Measurements from ENCODE around the gene GNE. TPM values are rescaled to one million over a fixed set of nuclear protein-coding genes. Genes with fewer than 3 reads are reported as not detected.

Gene GNE
- polyA plus RNA-seq, 3 donors = 4.1 to 5.0 (median 4.5) TPM

DNA sequence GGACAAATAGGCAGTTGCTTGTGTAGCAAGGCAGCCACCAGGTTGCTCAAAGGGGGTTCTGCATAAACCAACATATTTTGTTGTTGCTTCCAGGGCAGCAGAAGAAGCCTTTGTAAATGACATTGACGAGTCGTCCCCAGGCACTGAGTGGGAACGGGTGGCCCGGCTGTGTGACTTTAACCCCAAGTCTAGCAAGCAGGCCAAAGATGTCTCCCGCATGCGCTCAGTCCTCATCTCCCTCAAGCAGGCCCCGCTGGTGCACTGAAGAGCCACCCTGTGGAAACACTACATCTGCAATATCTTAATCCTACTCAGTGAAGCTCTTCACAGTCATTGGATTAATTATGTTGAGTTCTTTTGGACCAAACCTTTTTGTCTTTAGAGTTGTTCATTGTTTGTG lies 46.7 kb downstream of the GNE start:
- H3K4me3 Mint-ChIP-seq = no peak overlapping the region
- H3K27ac Mint-ChIP-seq = peak overlapping the region in 1 of 7 donors; percentile 59
- Histone ChIP-seq H3K79me2 (ENCODE audit: insufficient read depth, low read length) (peaks cover 66% of the 10 kb centered on the region), H3K9ac (ENCODE audit: insufficient read depth, low read length, poor library complexity, severe bottlenecking) (no peak overlapping the region), H3K4me2 (replicated peaks; ENCODE audit: extremely low read depth, low read length, poor library complexity, severe bottlenecking) (no peak overlapping the region), H3K27me3 (ENCODE audit: control insufficient read depth in 2 of 2, insufficient read depth in 2 of 2, low read length in 2 of 2) (no peaks in the 10 kb centered on the region), H2AFZ (ENCODE audit: insufficient read depth, low read depth, low read length, poor library complexity, severe bottlenecking) (no peak overlapping the region), H4K20me1 (ENCODE audit: insufficient read depth, low read length) (peaks cover 97% of the 10 kb centered on the region), H3K4me3 (replicated peaks in 1 of 3; ENCODE audit: low read depth in 2 of 3, low read length in 3 of 3) (no peak overlapping the region), H3K4me1 (ENCODE audit: control insufficient read depth in 1 of 2, insufficient read depth in 2 of 2, low read length in 2 of 2) (no peaks in the 10 kb centered on the region), H3K36me3 (replicated peaks in 1 of 2; ENCODE audit: control insufficient read depth in 1 of 2, insufficient read depth in 2 of 2, low read length in 2 of 2) (peaks cover 71 to 98% of the 10 kb centered on the region in 2 donors), H3K27ac (ENCODE audit: low read depth in 1 of 2, low read length in 2 of 2) (no peak overlapping the region), H3K9me3 (replicated peaks in 1 of 2; ENCODE audit: control insufficient read depth in 1 of 2, insufficient read depth in 1 of 2, low read length in 2 of 2) (no peaks in the 10 kb centered on the region)
- H3K9me3 Mint-ChIP-seq = no peaks in the 10 kb centered on the region
- TF ChIP-seq, protein P1, sequence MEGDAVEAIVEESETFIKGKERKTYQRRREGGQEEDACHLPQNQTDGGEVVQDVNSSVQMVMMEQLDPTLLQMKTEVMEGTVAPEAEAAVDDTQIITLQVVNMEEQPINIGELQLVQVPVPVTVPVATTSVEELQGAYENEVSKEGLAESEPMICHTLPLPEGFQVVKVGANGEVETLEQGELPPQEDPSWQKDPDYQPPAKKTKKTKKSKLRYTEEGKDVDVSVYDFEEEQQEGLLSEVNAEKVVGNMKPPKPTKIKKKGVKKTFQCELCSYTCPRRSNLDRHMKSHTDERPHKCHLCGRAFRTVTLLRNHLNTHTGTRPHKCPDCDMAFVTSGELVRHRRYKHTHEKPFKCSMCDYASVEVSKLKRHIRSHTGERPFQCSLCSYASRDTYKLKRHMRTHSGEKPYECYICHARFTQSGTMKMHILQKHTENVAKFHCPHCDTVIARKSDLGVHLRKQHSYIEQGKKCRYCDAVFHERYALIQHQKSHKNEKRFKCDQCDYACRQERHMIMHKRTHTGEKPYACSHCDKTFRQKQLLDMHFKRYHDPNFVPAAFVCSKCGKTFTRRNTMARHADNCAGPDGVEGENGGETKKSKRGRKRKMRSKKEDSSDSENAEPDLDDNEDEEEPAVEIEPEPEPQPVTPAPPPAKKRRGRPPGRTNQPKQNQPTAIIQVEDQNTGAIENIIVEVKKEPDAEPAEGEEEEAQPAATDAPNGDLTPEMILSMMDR (IDR thresholded peaks at IDR 0.05) = no peak
- intact Hi-C loops (cut with micrococcal nuclease) = no loop called here
- no peak for DNase-seq
- peaks cover 0 to 1% (median 0%) of the 10 kb centered on the region in 3 donors for H3K27me3 Mint-ChIP-seq (ENCODE audit: low read depth in 3 of 3)
- peaks cover 78 to 89% of the 10 kb centered on the region in 2 donors for H3K36me3 Mint-ChIP-seq
- peaks cover 3% of the 10 kb centered on the region for H3K4me1 Mint-ChIP-seq
- 89% methylated on average over 4 of the region's 7 CpGs for WGBS (ENCODE audit: insufficient coverage)

DNA sequence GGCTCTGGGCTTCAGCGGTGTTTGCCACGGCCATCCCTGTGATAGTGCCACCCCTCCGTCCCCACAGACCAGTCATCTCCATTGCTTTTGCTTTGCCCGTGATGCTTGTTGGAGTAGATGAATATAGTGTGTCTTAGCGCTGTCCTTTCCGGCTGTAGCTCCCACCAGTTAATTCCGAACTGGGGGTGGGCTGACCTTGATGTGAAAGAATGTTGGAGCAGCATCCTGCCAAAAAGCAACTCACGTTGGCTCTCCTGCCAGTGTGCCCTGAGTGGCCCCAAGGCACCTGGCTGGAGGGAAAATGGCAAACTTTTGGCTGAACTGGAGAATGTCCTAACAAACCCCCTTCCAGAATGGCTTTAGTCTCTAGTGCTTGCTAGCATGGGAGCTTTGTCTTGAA lies 47.5 kb downstream of the GNE start:
- no peaks in the 10 kb centered on the region for H3K4me1 ChIP-seq (ENCODE audit: control insufficient read depth in 1 of 2, insufficient read depth in 2 of 2, low read length in 2 of 2)
- Mint-ChIP-seq H3K4me1 (peaks cover 1% of the 10 kb centered on the region), H3K36me3 (peaks cover 82 to 89% of the 10 kb centered on the region in 2 donors)

More for the DNA sequence above, 47.5 kb downstream of the GNE start:
- peaks cover 74% of the 10 kb centered on the region for H3K79me2 ChIP-seq (ENCODE audit: insufficient read depth, low read length)
- no peak for DNase-seq
- no peaks in the 10 kb centered on the region for H3K9me3 Mint-ChIP-seq
- peaks cover 0 to 1% (median 0%) of the 10 kb centered on the region in 3 donors for H3K27me3 Mint-ChIP-seq (ENCODE audit: low read depth in 3 of 3)
- H3K27ac Mint-ChIP-seq = peak overlapping the region in 3 of 7 donors; percentile 9 to 41 (median 22)
- H3K27me3 ChIP-seq (ENCODE audit: control insufficient read depth in 2 of 2, insufficient read depth in 2 of 2, low read length in 2 of 2) = no peaks in the 10 kb centered on the region
- peaks cover 100% of the 10 kb centered on the region for H4K20me1 ChIP-seq (ENCODE audit: insufficient read depth, low read length)
- peaks cover 78 to 100% of the 10 kb centered on the region in 2 donors for H3K36me3 ChIP-seq (replicated peaks in 1 of 2; ENCODE audit: control insufficient read depth in 1 of 2, insufficient read depth in 2 of 2, low read length in 2 of 2)
- H3K4me2 ChIP-seq (replicated peaks; ENCODE audit: extremely low read depth, low read length, poor library complexity, severe bottlenecking) = no peak overlapping the region
- no peak overlapping the region for H3K27ac ChIP-seq (ENCODE audit: low read depth in 1 of 2, low read length in 2 of 2)
- TF ChIP-seq, protein P1 (IDR thresholded peaks at IDR 0.05) = no peak
- intact Hi-C loops (cut with micrococcal nuclease) = no loop called here
- H3K4me3 Mint-ChIP-seq = no peak overlapping the region
- 92% methylated on average over 4 of the region's 8 CpGs for WGBS (ENCODE audit: insufficient coverage)
- no peaks in the 10 kb centered on the region for H3K9me3 ChIP-seq (replicated peaks in 1 of 2; ENCODE audit: control insufficient read depth in 1 of 2, insufficient read depth in 1 of 2, low read length in 2 of 2)
- H3K9ac ChIP-seq (ENCODE audit: insufficient read depth, low read length, poor library complexity, severe bottlenecking) = no peak overlapping the region
- H2AFZ ChIP-seq (ENCODE audit: insufficient read depth, low read depth, low read length, poor library complexity, severe bottlenecking) = no peak overlapping the region
- no peak overlapping the region for H3K4me3 ChIP-seq (replicated peaks in 1 of 3; ENCODE audit: low read depth in 2 of 3, low read length in 3 of 3)

All from CD14-positive monocyte (primary cell).